Endothelial cell of umbilical vein (primary cell): Measurements from ENCODE around the gene CASKIN2. TPM values are rescaled to one million over a fixed set of nuclear protein-coding genes. Genes with fewer than 3 reads are reported as not detected.

Experiments
- BruUV-seq: library from RNA; stranded (reverse); fragments of 400-500 nt; replicated peaks from 2 replicates; lab custom pipeline; 2021; lab: Mats Ljungman, UMichigan
- CTCF ChIA-PET: fragments of 300-600, 350-600 bp; sonication (Branson Sonifier 250); formaldehyde crosslinking; loops from one replicate; lab custom pipeline; 2021; ENCODE audit warnings: antibody characterized with exemption, inconsistent platforms; lab: Charles Lee
- POLR2A ChIA-PET: fragments of 300-600, 350-600 bp; sonication (Branson Sonifier 250); formaldehyde crosslinking; loops from one replicate; lab custom pipeline; 2021; ENCODE audit warnings: antibody characterized with exemption, inconsistent platforms; lab: Charles Lee
- DNase-seq: peaks from one replicate; pipeline ENCODE4 v3.0.0-alpha.2; 2011; ENCODE audit warnings: low read depth, low spot score
- FAIRE-seq: peaks from 2 replicates; lab custom pipeline; 2011; peaks lifted over from hg19 to GRCh38; lab: Jason Lieb, UNC
- H2AFZ ChIP-seq: 2 replicates; pipeline ENCODE4 v1.6.0; 2012; ENCODE audit warnings: low read depth, low read length, control low read depth, inconsistent platforms
- H3K27ac ChIP-seq: 2 replicates; pipeline ENCODE4 v1.5.1; 2011; ENCODE audit warnings: low read depth, mild to moderate bottlenecking, control low read depth, low read length, moderate library complexity; ENCODE audit not compliant: insufficient read depth
- H3K27me3 ChIP-seq, 2 experiments: 2 replicates each; pipeline versions ENCODE4 v1.6.0 to v1.6.1; 2011; ENCODE audit warnings: low read length in 2 of 2, mixed read lengths in 1 of 2; ENCODE audit not compliant: control insufficient read depth in 2 of 2, insufficient read depth in 2 of 2
- H3K36me3 ChIP-seq, 2 experiments: 2 replicates in 1 of 2; 3 replicates in 1 of 2; pipeline ENCODE4 v1.5.1; 2011; ENCODE audit warnings: low read length in 2 of 2, mild to moderate bottlenecking in 1 of 2, moderate library complexity in 1 of 2; ENCODE audit not compliant: control insufficient read depth in 2 of 2, insufficient read depth in 2 of 2; ENCODE audit errors: extremely low read depth in 1 of 2
- H3K4me1 ChIP-seq: 3 replicates; pipeline ENCODE4 v1.5.1; 2011; ENCODE audit warnings: mild to moderate bottlenecking, low read length; ENCODE audit not compliant: control insufficient read depth, insufficient read depth; ENCODE audit errors: extremely low read depth
- H3K4me2 ChIP-seq: 2 replicates; pipeline ENCODE4 v1.6.1; 2011; ENCODE audit warnings: low read length, control low read depth, mixed read lengths; ENCODE audit not compliant: insufficient read depth
- H3K4me3 ChIP-seq, 3 experiments: fragments of 200-600 bp in 1 of 3; sonication (generic), shearing (Covaris generic) in 1 of 3; replicated peaks in 1 of 3; 2 replicates each; pipeline ENCODE4 v1.5.1; 2011 to 2016; ENCODE audit warnings: control low read depth in 3 of 3, low read length in 3 of 3, mild to moderate bottlenecking in 2 of 3, inconsistent platforms in 1 of 3, low read depth in 1 of 3, moderate library complexity in 1 of 3; ENCODE audit not compliant: insufficient read depth in 1 of 3
- H3K79me2 ChIP-seq: 2 replicates; pipeline ENCODE4 v1.6.0; 2012; ENCODE audit warnings: low read length, inconsistent platforms; ENCODE audit not compliant: control insufficient read depth, insufficient read depth
- H3K9ac ChIP-seq: replicated peaks from 2 replicates; pipeline ENCODE3; 2011; ENCODE audit warnings: low read length, control low read depth; ENCODE audit not compliant: insufficient read depth; ENCODE audit errors: extremely low read depth
- H3K9me1 ChIP-seq: replicated peaks from 3 replicates; pipeline ENCODE4 v1.6.0; 2011; ENCODE audit warnings: mild to moderate bottlenecking, low read length; ENCODE audit not compliant: control insufficient read depth, insufficient read depth; ENCODE audit errors: extremely low read depth
- H3K9me3 ChIP-seq: replicated peaks from 2 replicates; pipeline ENCODE4 v1.5.1; 2012; ENCODE audit warnings: low read length, inconsistent platforms; ENCODE audit not compliant: control insufficient read depth, insufficient read depth
- H4K20me1 ChIP-seq: replicated peaks from 2 replicates; pipeline ENCODE3; 2011; ENCODE audit warnings: mild to moderate bottlenecking, low read length; ENCODE audit not compliant: control insufficient read depth, insufficient read depth; ENCODE audit errors: extremely low read depth
- EZH2 ChIP-seq: IDR thresholded peaks from 2 replicates; pipeline ENCODE4 v1.6.1; 2012; ENCODE audit warnings: borderline replicate concordance, low read depth, mild to moderate bottlenecking, moderate library complexity, low read length, inconsistent platforms; ENCODE audit not compliant: severe bottlenecking
- FOS ChIP-seq: IDR thresholded peaks from 2 replicates; pipeline ENCODE4 v1.6.1; 2011; ENCODE audit warnings: mild to moderate bottlenecking, low read length, moderate library complexity, borderline replicate concordance; ENCODE audit not compliant: insufficient read depth
- GATA2 ChIP-seq: IDR thresholded peaks from 2 replicates; pipeline ENCODE4 v1.7.0; 2011; ENCODE audit warnings: low read depth, mild to moderate bottlenecking, moderate library complexity, mixed read lengths, low read length; ENCODE audit not compliant: insufficient read length, insufficient read depth
- JUN ChIP-seq: IDR thresholded peaks from 2 replicates; pipeline ENCODE4 v1.6.1; 2011; ENCODE audit warnings: borderline replicate concordance, low read depth; ENCODE audit not compliant: insufficient read length, insufficient read depth
- MYC ChIP-seq: IDR thresholded peaks from one replicate; pipeline ENCODE4 v1.6.1; 2011; ENCODE audit warnings: mild to moderate bottlenecking, low read depth, low read length
- POLR2A ChIP-seq: IDR thresholded peaks from 2 replicates; pipeline ENCODE4 v1.6.1; 2012; ENCODE audit warnings: low read depth, mild to moderate bottlenecking, control low read depth, low read length
- POLR2AphosphoS5 ChIP-seq: IDR thresholded peaks from 2 replicates; pipeline ENCODE4 v1.6.1; 2012; ENCODE audit warnings: low read depth, mild to moderate bottlenecking, control low read depth, low read length, moderate library complexity; ENCODE audit not compliant: insufficient read depth
- dilution Hi-C: fragments of 300-500 bp; cut with MboI; formaldehyde crosslinking; loops from one replicate; pipeline ENCODE4 v1.15.0; 2019; ENCODE audit warnings: low sequenced_read_pairs; ENCODE audit not compliant: extremely low pct_ligation_motif_present
- intact Hi-C: fragments of 100-400 bp; cut with micrococcal nuclease; formaldehyde crosslinking; loops from one replicate; pipeline ENCODE4 v1.10.0; 2022
- polyA plus RNA-seq, 4 experiments: library from polyadenylated mRNA; depleted of rRNA in 3 of 4; stranded (reverse) in 3 of 4; unstranded in 1 of 4; fragments of >200 nt; gene quantifications; 2 replicates each; pipeline versions ENCODE4 v1.2.1 to v1.2.3, GENCODE V29; 2011 to 2012; ENCODE audit warnings: missing spikeins in 1 of 4
- total RNA-seq: library from RNA; stranded (reverse); gene quantifications from 2 replicates; pipeline ENCODE4 v1.2.3, GENCODE V29; 2021
- TF ChIP-seq, protein P1 (sequence below), 2 donors: IDR thresholded peaks; 1 replicate in 1 of 2; 2 replicates in 1 of 2; pipeline ENCODE4 v1.5.1; 2011; ENCODE audit warnings: low read length in 2 of 2, mild to moderate bottlenecking in 2 of 2, moderate library complexity in 2 of 2, control low read depth in 1 of 2, inconsistent platforms in 1 of 2, low read depth in 1 of 2; ENCODE audit not compliant: insufficient read depth in 1 of 2; ENCODE audit errors: extremely low read depth in 1 of 2
- TF ChIP-seq, protein P2 (sequence below): IDR thresholded peaks from 2 replicates; pipeline ENCODE4 v1.6.1; 2011; ENCODE audit not compliant: insufficient read depth, insufficient read length

CASKIN2 gene
- total and polyA plus RNA-seq, 2 donors (not counting 3 experiments of a cell fraction or from before 2014, with no cell fraction given) = 13.0 to 37.6 TPM

DNA sequence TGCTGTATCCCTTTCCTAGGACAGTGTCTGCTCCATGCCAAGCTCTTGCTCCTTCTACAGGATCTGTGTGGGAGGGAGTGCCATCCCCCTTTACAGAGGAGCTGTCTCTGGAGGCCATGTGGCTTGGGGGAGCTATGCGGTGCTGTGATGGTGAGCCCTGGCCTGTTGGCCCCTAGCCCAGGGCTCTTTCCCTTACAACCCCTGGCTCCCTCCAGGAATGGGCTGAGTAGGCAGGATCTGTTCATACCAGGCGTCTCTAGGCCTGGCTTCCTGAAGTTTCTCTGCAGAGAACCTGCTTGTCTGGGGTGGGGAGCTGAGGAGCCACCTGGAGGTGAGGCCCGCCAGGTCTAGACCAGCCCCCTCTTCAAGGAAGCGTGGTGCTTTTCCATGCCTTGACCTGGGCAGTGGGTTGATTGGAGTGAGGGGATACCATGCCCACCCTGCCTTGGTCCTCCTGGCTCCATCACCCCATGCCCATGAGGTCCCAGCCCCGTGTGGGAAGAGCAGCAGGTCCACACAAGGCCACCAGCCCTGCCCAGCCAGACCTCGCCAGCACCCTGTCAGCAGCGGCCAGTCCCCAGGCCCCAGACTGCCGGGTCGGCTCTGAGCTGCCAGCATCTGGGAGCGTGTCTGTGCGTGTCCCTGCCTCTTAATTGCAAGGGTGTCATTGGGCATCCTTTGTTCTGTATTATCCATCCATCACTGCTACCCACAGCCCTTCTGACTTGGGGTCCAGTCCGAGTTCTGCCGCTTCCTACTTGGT is 24.8 kb upstream of the CASKIN2 start:
- DNase-seq (no peak), FAIRE-seq (no peak)
- Histone ChIP-seq H3K36me3 (no peaks in the 10 kb centered on the region), H3K9ac (no peak overlapping the region), H3K9me1 (no peaks in the 10 kb centered on the region), H3K4me3 (no peak overlapping the region), H3K9me3 (no peaks in the 10 kb centered on the region), H2AFZ (no peak overlapping the region), H3K27ac (no peak overlapping the region), H3K4me1 (no peaks in the 10 kb centered on the region), H3K79me2 (no peaks in the 10 kb centered on the region), H3K4me2 (no peak overlapping the region), H3K27me3 (no peaks in the 10 kb centered on the region), H4K20me1 (no peaks in the 10 kb centered on the region)
- dilution Hi-C loops (no loop called here), intact Hi-C loops (no loop called here)
- BruUV-seq = no TSS peak
- TF ChIP-seq, protein P1, sequence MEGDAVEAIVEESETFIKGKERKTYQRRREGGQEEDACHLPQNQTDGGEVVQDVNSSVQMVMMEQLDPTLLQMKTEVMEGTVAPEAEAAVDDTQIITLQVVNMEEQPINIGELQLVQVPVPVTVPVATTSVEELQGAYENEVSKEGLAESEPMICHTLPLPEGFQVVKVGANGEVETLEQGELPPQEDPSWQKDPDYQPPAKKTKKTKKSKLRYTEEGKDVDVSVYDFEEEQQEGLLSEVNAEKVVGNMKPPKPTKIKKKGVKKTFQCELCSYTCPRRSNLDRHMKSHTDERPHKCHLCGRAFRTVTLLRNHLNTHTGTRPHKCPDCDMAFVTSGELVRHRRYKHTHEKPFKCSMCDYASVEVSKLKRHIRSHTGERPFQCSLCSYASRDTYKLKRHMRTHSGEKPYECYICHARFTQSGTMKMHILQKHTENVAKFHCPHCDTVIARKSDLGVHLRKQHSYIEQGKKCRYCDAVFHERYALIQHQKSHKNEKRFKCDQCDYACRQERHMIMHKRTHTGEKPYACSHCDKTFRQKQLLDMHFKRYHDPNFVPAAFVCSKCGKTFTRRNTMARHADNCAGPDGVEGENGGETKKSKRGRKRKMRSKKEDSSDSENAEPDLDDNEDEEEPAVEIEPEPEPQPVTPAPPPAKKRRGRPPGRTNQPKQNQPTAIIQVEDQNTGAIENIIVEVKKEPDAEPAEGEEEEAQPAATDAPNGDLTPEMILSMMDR (IDR thresholded peaks at IDR 0.05; ENCODE audit: extremely low read depth in 1 of 2, insufficient read depth in 1 of 2, low read depth in 1 of 2, low read length in 2 of 2) = no peak
- TF ChIP-seq GATA2 = no peak
- no peak for TF ChIP-seq MYC
- TF ChIP-seq EZH2 = no peak
- TF ChIP-seq POLR2A = no peak
- TF ChIP-seq JUN = no peak
- TF ChIP-seq POLR2AphosphoS5 = no peak
- TF ChIP-seq, protein P2, sequence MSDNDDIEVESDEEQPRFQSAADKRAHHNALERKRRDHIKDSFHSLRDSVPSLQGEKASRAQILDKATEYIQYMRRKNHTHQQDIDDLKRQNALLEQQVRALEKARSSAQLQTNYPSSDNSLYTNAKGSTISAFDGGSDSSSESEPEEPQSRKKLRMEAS = no peak
- TF ChIP-seq FOS = no peak
- CTCF ChIA-PET = no interaction called here
- POLR2A ChIA-PET = no interaction called here
